CD4-positive, alpha-beta T cell treated with Interleukin-6 for 4 hours (primary cell): ENCODE results near the gene ANAPC5.
"Not testable (repeated sequence)": the region's sequence is repeated elsewhere in the genome, so short reads cannot be mapped to it uniquely, and the experiment has no call there.

Experiments used
- DNase-seq: peaks from one replicate; pipeline ENCODE4 v3.0.0-alpha.2; 2020; ENCODE audit warnings: mixed read lengths

The ANAPC5 gene

DNA sequence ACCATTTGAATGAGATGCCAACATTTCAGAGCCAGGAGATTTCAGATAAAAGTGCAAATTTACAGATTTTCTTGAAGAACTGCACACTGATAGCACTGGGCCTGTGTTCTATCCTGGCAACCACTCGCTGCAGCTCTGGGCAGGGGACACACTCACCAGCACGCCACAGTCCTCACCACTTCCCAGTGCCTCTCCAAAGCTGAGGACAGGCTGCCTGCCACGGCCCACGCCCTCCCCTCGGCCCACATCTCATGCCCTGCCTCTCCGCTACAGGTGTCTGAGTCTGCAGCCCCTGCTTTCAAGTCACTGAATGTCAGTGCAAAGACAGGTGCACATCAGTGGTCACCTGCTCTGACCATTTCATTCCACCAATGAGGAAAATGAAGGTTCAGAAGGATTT lies 68.4 kb downstream of the ANAPC5 start:
- no peak for DNase-seq

GRCh38 chr12:121283388-121283787 lies 68.8 kb downstream of the ANAPC5 start:
- no peak for DNase-seq

DNA sequence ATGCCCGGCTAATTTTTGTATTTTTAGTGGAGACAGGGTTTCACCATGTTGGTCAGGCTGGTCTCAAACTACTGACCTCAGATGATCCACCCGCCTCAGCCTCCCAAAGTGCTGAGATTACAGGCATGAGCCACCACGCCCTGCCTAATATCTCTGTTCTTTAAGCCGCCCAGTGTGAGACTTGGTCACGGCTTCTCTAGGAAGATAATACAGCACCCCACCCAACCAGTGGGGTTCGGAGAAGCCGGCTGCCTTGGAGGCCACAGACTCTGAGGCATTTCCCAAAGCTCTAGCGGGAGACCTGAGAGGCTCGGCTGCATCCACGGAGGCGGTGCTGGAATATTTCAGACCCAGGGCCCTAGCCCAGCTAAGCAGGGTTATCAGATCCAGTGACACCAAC lies 69.3 kb downstream of the ANAPC5 start:
- not testable (repeated sequence) for DNase-seq

DNA sequence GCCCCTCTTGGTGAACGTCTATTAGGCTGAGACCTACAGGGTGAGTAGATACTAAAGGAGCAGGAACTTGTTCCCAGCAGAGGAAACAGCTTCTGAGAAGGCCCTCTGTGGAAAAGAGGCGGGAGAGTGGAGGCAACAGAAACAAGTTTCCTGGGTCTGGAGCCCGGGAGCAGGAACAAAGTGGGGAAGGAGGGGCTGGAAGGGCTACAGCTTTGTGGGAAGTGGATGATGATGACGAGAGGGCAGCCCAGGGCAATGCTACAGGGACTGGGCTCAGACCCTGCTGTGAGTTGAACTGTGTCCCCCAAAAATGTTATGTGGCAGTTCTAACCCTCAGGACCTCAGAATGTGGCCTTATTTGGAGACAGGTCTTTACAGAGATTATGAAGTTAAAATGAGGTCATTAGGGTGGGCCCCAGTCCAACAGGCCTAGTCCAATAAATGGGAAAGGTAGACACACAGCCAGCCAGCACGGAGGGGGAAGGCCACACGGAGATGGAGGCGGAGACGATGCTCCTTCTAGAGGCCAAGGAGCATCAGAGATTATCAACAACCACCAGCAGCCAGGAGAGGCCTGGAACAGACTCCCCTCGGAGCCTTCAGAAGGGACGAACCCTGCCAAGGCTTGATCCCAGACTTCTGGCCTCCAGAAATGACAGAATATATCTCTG lies 70.0 kb downstream of the ANAPC5 start:
- DNase-seq = no peak

- DNase-seq = not testable (repeated sequence)
Observed at GRCh38 chr12:121281116-121281515, 71.1 kb downstream of the ANAPC5 start.

GRCh38 chr12:121280531-121280930 lies 71.7 kb downstream of the ANAPC5 start:
- DNase-seq = not testable (repeated sequence)

DNA sequence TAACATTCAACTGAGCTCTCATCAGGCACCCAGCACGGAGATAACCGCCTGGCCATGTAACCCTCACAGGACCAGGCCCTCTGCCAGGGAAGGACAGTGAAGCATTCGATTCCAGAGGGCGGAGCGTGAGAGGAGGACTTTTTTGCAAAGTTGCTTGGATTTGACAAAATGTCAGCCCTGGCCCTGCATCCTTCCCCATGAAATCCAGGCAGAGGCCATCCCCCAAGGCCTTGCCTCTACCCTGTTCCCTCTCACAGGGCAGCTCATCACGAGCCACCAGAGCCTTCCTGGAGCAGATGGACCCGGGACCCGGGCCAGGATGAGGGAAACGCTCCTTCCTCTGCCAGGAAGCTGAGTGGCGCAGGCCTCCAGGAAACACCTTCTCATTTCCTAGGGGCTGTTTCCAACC lies 72.7 kb downstream of the ANAPC5 start:
- no peak for DNase-seq

GRCh38 chr12:121279071-121279375 lies 73.2 kb downstream of the ANAPC5 start:
- DNase-seq = no peak

- no peak for DNase-seq
Observed at GRCh38 chr12:121278169-121279070, 73.8 kb downstream of the ANAPC5 start.

DNA sequence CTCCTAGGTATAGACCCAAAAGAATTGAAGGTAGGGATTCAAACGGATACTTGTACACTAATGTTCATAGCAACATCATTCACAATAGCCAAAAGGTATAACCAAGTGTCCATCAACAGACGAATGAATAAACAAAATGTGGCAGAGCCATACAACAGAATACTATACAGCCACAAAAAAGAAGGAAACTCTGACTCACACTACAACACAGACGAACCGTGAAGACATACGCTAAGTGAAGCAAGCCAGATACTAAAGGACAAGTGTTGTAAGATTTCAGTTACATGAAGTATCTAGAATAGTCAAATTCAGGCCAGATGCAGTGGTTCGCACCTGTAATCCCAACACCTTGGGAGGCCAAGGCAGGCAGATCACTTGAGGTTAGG lies 74.8 kb downstream of the ANAPC5 start:
- no peak for DNase-seq

- DNase-seq = no peak
Observed at GRCh38 chr12:121274036-121274763, 78.0 kb downstream of the ANAPC5 start.

DNA sequence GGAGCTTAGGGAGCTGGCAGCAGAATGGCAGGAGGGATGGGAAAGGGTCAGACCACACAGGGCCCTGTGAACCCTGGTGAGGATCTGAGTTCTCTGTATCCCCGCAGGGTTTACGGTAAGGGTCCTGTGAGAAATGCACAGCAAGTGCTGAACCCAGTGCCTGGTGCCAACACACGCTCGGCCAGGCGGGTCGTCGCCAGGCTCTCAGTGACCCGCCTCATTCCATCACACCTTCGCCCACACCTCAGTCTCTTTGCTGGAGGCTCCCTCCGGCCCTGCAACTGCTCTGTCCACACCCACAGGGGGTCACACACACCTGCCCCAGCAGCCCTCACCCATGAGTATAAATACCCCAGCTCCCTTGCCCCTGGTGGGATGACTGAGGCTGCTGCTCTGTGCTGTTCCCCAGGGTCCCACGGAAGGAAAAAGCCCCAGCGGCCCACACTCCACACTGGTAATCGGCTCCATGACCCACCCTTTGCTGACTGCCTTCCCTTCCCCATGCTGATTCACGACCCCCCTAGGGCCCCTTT lies 78.8 kb downstream of the ANAPC5 start:
- no peak for DNase-seq

- no peak for DNase-seq
Observed at GRCh38 chr12:121267822-121268221, 84.4 kb downstream of the ANAPC5 start.

GRCh38 chr12:121264951-121265515 lies 87.2 kb downstream of the ANAPC5 start:
- DNase-seq = no peak

GRCh38 chr12:121264135-121264534 lies 88.1 kb downstream of the ANAPC5 start:
- no peak for DNase-seq

- no peak for DNase-seq
Observed at GRCh38 chr12:121263206-121263935, 88.8 kb downstream of the ANAPC5 start.

DNA sequence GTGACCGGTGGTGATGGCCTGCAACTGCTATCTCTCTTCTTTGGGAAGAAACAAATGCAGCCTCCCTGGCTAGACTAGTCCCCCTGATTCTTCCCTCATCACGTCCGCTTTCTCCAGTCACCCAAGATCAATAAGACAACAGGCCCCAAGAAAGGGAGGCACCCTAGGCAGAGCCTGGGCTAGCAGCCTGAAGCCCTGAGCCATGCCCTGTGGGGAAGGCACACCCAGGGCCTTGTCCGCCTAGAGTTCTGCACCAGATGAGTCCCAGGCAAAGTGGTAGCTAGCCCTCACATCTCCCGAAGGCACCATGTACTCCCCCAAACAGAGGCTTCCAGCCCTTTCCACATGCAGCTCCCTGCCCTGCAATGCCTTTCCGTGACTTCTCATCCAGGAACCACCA lies 90.8 kb downstream of the ANAPC5 start:
- DNase-seq = no peak

GRCh38 chr12:121260091-121260490 lies 92.1 kb downstream of the ANAPC5 start:
- no peak for DNase-seq

GRCh38 chr12:121259074-121259473 lies 93.1 kb downstream of the ANAPC5 start:
- DNase-seq = no peak
